NCI-H526 treated with DMSO at 0.1 percent for 48 hours (cell line): Measurements from ENCODE around the gene HOXA7.

Experiments used
- DNase-seq: peaks from one replicate; lab custom pipeline; 2025; lab: John Stamatoyannopoulos, UW

HOXA7 gene

GRCh38 chr7:27182285-27182841 is 25.9 kb upstream of the HOXA7 start:
- no peak for DNase-seq

GRCh38 chr7:27181795-27182275 is 25.4 kb upstream of the HOXA7 start:
- DNase-seq = no peak

- DNase-seq = no peak
Observed at GRCh38 chr7:27180431-27181420, 24.3 kb upstream of the HOXA7 start.

- no peak for DNase-seq
Observed at GRCh38 chr7:27179503-27180430, 23.3 kb upstream of the HOXA7 start.

- no peak for DNase-seq
Observed at GRCh38 chr7:27179030-27179429, 22.6 kb upstream of the HOXA7 start.

DNA sequence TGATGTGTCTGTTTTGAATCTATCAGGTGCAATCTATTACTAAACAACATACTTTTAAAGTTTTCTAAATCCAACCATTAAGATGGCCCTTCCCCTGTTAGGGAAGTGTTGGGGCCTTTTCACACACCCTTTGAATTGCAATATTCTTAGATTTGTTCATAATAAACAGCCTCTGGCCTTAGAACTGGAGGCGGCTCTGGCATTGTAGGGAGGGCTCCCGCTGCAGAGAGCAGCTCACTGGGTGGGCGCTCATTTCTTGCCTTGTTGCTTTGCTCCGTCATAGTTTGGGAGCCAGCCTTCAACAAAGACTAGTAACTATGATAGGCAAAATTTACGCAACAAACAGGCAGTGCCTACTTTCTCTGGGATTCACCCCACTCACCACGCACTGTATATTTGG is 21.9 kb upstream of the HOXA7 start:
- no peak for DNase-seq

- DNase-seq = no peak
Observed at GRCh38 chr7:27177795-27178320, 21.4 kb upstream of the HOXA7 start.

DNA sequence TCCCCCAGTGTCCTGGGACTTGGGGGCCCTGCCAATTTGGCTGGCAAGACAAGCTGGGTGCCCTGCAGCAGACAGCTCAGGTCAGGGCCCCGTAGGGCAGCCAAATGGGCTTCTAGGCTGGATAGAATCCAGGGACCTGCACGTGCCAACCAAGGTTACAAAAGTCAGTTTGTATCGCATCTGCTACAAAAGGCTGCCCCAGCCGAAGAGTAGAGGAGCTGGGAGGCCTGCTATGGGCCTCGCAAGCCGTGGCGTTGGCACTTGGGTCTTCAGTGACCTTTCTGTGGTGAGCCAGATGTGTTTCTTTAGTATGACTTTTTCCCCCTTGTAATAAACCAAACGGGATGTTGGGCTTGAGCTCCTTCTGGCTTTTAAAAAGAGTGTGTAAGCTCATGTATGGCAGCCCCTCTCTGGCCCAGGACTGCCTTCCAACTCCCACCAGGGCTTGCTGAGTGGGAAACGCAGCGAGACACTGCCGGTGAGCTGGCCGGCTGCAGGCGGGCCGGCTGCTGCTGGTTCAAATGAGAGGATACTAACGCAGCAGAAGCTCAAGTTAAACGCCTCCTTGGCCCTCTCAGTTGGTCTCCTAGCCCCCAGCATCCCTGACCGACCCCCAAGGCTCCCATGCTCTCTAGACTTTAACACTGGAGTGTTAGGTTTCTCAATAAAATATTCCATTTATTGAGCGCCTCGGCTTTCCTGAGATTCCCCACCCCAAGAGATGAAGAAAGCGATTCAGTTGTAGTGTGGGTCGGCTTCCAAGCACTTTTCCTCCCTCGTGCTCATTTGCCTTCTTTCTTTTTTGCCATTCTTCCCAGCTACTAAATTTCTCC is 20.7 kb upstream of the HOXA7 start:
- DNase-seq = no peak

DNA sequence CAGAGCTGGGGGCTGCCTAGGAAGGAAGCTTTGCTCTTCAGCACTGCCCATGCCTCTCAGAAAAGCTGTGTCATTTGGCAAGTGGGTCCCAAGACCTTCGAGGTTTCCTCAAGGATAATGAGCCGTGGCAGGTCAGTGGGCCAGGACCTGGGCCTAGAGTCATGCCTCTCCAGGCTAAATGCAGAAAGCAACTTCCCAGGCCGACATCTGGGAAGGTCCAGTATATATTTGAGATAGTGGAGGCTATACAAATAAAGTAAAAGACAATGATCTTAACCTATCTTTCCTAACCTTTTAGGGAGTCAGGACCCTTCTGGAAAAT is 20.0 kb upstream of the HOXA7 start:
- DNase-seq = no peak

- DNase-seq = no peak
Observed at GRCh38 chr7:27175626-27176523, 19.4 kb upstream of the HOXA7 start.

DNA sequence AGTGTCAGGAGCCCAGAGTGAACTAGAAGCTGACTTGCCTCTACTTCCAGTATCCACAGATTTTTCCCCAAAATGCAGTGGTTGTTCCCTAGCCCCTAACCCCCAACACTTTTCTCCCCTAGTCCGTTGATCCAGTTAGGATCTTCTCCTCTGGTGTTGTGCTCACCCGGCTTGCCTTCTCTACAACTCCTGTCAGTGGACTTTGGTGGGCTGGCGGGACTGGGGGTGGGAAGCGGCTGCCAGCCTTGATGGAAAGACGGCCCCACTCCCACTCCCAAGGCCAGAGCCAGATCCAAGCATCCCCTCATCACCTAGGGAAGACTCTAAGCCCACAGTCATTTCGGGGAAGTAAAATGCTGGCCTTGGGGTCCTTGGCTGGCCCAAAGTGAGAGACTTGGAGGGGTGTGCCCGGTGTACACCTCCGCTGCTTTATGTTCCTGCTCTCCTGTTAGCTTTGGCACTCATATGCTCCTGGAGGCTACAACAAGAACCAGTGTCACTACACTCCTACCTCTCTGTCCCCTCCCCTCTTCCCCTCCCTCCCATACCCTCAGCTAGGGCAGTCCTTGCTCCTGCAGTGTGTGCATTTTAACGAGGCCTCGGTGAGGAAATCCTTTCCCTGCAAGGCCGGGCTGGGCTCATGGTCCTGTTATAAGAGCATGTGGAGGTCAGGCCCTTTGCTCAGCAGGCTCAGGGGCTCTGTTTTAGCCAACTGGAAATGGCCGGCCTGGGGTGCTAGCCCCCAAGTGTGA is 18.6 kb upstream of the HOXA7 start:
- no peak for DNase-seq

DNA sequence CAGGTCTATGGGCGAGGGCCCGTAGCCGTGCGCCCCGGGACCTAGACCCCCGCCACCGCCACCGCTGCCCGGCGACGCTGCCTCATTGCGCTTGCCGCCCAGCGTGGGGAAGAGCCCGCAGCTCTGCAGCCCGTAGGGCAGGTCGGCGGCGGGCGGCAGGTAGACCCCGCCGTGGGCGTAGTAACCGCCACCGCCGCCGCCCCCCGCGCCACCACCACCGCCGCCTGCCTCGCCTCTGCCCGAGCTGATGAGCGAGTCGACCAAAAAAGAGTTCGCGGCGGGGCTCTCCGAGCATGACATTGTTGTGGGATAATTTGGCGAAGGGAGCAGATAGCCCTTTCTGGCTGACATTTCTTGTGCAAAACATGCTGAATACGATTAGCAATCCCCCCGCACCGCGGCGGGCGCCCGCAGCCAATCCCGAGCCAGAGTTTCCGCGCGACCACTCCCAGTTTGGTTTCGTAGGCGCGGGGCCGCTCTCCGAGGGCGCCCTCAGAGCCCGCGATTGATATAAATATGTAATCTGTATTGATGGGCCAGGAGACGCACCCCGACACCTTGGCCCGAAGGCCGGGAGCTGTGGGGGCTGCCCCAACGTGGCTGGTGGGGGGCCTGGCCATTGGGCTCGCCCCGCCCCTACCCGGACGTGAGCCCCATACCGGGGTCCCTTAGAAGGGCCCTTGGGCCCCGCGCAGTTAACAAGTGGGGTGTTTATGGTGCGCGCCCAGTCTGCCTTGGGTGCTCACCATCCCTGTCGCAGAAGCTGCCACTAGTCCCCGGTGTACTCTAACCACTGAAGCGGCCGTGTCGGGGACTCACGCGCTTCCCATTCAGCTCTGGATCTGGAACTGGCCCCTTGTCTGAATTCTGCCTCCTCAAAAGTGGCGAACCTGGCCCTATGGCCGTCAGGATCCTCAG is 17.7 kb upstream of the HOXA7 start, which contains the start of gene HOXA10:
Gene HOXA10 (minus strand): TSS at position 365 of the 918 bp plus-strand sequence. CDS start 14 bp downstream, at position 351.
- DNase-seq = no peak

DNA sequence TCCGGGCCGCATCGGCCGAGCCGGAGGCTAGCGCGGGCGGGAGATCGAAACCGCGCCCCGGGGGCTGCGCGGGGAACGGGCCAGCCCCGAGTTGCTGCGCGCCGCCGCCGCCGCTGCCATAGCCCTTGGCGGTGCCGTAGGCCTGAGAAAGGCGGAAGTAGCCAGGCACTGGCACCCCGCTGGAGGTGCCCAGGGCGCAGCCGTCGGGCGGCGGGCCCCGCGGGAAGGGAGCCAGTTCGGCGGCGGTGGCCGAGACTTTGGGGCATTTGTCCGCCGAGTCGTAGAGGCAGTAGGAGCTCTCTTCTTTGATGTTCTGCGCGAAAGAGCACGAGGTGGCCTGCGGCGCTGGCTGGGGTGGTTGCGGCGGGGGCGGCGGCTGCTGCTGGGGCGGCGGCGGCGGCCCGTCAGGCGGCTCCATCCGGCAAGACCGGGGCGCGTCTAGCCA is 17.1 kb upstream of the HOXA7 start:
- DNase-seq = no peak

DNA sequence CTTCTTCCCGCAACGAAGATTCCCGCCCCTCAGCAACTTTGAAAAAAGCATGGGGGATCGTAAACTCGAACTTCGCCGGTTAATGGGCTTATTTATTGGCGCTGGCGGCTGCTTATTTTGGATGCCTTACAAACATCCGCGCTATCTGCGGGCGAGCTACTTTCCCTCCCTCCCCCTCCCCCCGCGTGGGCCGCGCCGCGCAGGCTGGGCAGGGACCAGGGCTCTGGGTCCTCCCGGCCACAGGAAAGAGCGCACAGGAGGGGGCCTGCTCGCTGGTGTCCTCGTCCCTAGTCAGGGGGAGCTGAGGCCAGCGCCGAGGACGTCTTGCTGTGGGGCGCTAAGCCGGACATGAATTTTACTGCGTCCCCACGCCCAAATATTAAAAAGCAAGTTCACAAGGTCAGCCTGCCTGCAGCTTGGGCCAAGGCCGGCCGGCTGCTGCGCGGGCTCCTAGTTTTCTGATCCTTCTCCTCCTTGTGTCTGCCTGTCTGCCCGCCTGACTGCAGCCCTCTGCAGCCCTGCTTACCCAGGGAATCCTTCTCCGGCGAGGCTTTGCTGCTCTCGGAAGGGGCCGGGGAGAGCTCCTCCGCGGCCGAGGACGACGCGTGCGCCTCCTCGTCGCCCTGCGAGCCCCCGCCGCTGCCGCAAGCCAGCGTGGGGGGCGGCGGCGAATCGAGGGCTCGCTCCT is 16.5 kb upstream of the HOXA7 start:
- DNase-seq = no peak

DNA sequence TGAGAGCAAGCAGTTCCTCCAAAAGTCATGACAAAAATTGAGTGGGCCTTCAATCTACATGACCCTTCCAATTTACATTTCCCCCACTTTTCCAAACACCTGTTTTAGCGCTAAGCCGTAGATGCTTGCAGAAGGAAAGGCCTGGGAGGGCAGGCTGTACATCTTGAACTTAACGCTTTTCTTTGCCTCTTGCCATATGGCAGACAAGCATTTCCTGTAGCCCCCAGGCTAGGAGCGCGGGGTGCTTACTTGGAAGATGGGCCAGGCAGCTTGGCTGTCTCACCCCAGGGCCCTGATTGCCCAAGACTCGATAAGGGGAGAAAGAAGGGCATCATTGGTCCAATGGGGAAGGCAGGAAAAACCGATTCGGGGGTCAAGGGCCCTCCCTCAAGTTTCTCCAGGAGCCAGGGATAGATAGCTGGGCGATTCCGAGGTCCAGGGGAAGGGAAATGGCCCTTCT is 15.9 kb upstream of the HOXA7 start:
- no peak for DNase-seq

GRCh38 chr7:27171637-27172314 is 15.3 kb upstream of the HOXA7 start:
- no peak for DNase-seq

GRCh38 chr7:27171325-27171636 is 14.8 kb upstream of the HOXA7 start:
- DNase-seq = no peak
